NT2/D1 (cell line): Measurements from ENCODE around the gene FIGNL2.

Experiments used
- SUZ12 ChIP-seq: IDR thresholded peaks from 2 replicates; pipeline ENCODE4 v1.6.1; 2011; ENCODE audit not compliant: insufficient read length, insufficient read depth; ENCODE audit errors: extremely low read depth
- ZNF274 ChIP-seq: IDR thresholded peaks from 2 replicates; pipeline ENCODE4 v1.6.1; 2011; ENCODE audit warnings: mild to moderate bottlenecking, low read depth, low read length

DNA sequence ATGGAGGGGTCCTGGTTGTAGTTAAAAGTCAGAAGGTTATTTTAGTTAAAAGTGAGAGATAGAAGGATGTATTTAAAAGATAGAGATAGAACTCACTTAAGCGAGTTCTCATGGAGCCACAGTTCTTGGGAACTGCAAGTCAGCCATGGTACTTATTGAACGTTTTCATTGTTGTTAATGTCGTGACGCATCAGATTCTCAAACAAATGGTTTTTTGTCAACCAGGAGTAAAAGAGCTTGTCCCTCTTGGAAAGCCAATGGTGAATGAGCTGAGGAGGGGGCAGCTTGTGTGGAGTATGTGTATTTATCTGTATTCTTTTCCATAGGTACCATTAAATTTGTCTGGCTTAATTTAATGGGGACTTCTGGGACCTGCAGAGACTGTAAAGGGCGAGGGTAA lies 68.6 kb downstream of the FIGNL2 start:
- TF ChIP-seq ZNF274, result no peak
- no peak for TF ChIP-seq SUZ12
